Thyroid gland (tissue), 4 donors: ENCODE results near the gene BUD13.

Experiments used
- CTCF ChIP-seq, 6 experiments: fragments of 200-600 bp in 3 of 6; fragments of 450-650 bp in 3 of 6; sonication (generic) in 3 of 6; IDR thresholded peaks; one replicate each; pipeline ENCODE4 v1.5.1; 2016 to 2019; ENCODE audit warnings: antibody characterized with exemption in 6 of 6, mild to moderate bottlenecking in 2 of 6, inconsistent platforms in 1 of 6, moderate library complexity in 1 of 6
- POLR2A ChIP-seq, 2 donors: fragments of 450-650 bp; IDR thresholded peaks; one replicate each; pipeline ENCODE4 v1.6.1; 2017; ENCODE audit warnings: antibody characterized with exemption in 2 of 2, mild to moderate bottlenecking in 2 of 2, moderate library complexity in 1 of 2

- TF ChIP-seq CTCF (IDR thresholded peaks at IDR 0.05) (no peak), POLR2A (IDR thresholded peaks at IDR 0.05) (no peak)
These were observed 38.4 kb upstream of the BUD13 start for GRCh38 chr11:116811194-116811593.
